ENCODE measurements around the gene SLC39A11.
"Not testable (repeated sequence)": the region's sequence is repeated elsewhere in the genome, so short reads cannot be mapped to it uniquely, and the experiment has no call there.

SLC39A11 gene

DNA sequence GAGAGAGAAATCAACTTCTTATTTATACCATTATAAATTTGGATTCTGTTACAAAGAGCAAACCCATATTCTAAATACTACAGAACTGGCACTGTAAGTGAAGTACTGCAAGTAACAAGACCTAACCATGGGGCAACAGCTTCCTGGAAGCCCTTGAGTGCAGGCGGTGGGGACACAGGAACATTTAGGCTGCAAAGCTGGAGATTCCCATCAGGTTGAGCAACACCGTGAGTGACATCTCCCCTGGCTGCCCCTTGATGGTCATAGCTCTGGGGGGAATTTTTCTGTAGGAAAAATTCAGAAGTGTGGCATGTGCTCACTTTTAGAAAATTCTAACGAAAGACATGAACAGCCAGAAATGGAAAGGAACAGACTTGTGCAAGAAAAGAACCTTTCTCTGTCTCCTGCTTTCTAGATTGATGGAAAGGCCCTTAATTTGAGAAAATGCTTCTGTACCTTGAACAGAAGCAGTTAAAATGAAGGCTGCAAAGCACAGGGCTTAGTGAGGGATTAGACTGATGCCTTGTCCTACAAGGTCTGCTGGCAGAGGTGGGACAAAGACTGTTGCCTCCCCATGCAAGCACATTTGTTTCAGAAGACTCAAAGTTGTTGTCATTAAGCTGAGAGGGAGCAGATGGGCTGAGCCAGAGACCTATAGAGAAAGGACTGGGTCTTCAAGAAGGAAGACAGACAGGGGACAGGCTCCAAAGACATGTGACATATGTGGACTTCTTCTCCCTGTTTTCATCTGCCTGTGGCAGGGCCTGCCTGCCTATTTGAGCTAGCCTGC is 380.8 kb downstream of the SLC39A11 start:
- no peaks in the 10 kb centered on the region for H3K36me3 ChIP-seq (ENCODE audit: control insufficient read depth, insufficient read depth, low read length)
- no peaks in the 10 kb centered on the region for H3K9me3 ChIP-seq (ENCODE audit: control insufficient read depth, insufficient read depth, low read length)
- H3K4me1 ChIP-seq (ENCODE audit: control insufficient read depth, insufficient read depth, low read length): no peaks in the 10 kb centered on the region
- no peak overlapping the region for H3K27ac ChIP-seq (ENCODE audit: low read depth, low read length)
- H3K9ac ChIP-seq (ENCODE audit: low read depth, low read length): no peak overlapping the region
- H3K4me3 ChIP-seq (ENCODE audit: low read depth, low read length): no peak overlapping the region
- no peaks in the 10 kb centered on the region for H3K27me3 ChIP-seq (ENCODE audit: control insufficient read depth, insufficient read depth, low read length)

DNA sequence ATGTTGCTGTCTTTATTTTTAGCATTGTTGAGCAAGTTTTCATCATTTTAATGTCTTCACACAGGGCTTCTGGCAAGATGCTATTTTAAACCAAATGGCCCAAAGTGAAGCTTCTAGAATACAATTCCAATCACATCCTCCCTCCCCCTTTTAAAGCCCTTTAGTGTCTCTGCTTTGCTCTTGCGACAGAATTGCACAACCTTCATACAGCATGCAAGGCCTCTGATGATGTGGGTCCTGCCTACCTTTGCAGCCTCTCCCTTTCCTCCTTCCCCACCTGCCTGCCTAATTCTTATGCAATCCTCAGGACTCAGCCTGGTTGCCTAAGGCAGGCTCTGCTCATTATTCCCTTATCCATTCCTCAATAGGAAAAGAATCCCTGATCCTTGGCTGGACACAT is 381.7 kb downstream of the SLC39A11 start:
- Histone ChIP-seq H3K9me3 (ENCODE audit: control insufficient read depth, insufficient read depth, low read length) (no peaks in the 10 kb centered on the region), H3K27ac (ENCODE audit: low read depth, low read length) (no peak overlapping the region), H3K9ac (ENCODE audit: low read depth, low read length) (no peak overlapping the region), H3K4me3 (ENCODE audit: low read depth, low read length) (no peak overlapping the region), H3K27me3 (ENCODE audit: control insufficient read depth, insufficient read depth, low read length) (no peaks in the 10 kb centered on the region), H3K36me3 (ENCODE audit: control insufficient read depth, insufficient read depth, low read length) (no peaks in the 10 kb centered on the region), H3K4me1 (ENCODE audit: control insufficient read depth, insufficient read depth, low read length) (no peaks in the 10 kb centered on the region)

GRCh38 chr17:72710202-72710601 is 382.3 kb downstream of the SLC39A11 start:
- no peaks in the 10 kb centered on the region for H3K27me3 ChIP-seq (ENCODE audit: control insufficient read depth, insufficient read depth, low read length)
- H3K4me1 ChIP-seq (ENCODE audit: control insufficient read depth, insufficient read depth, low read length): no peaks in the 10 kb centered on the region
- H3K27ac ChIP-seq (ENCODE audit: low read depth, low read length): no peak overlapping the region
- no peaks in the 10 kb centered on the region for H3K9me3 ChIP-seq (ENCODE audit: control insufficient read depth, insufficient read depth, low read length)
- no peaks in the 10 kb centered on the region for H3K36me3 ChIP-seq (ENCODE audit: control insufficient read depth, insufficient read depth, low read length)
- H3K4me3 ChIP-seq (ENCODE audit: low read depth, low read length): no peak overlapping the region
- no peak overlapping the region for H3K9ac ChIP-seq (ENCODE audit: low read depth, low read length)

DNA sequence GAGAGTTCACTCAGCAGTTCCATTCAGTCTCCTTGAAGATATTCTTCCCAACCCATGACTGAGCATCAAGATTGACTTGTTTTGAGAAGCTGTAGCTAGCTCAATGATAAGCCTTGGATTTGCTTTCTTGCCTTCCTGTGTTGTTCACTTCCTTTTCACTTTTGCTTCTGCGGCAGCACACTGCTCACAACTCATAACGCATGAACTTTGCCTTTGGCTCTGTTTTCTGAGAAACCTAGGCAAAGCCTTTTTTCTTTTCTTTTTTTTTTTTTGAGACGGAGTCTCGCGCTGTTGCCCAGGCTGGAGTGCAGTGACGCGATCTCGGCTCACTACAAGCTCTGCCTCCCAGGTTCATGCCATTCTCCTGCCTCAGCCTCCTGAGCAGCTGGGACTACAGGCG is 383.8 kb downstream of the SLC39A11 start:
- H3K27ac ChIP-seq (ENCODE audit: low read depth, low read length): not testable (repeated sequence)

GRCh38 chr17:72707881-72708280 is 384.6 kb downstream of the SLC39A11 start:
- no peaks in the 10 kb centered on the region for H3K36me3 ChIP-seq (ENCODE audit: control insufficient read depth, insufficient read depth, low read length)
- no peak overlapping the region for H3K9ac ChIP-seq (ENCODE audit: low read depth, low read length)
- no peaks in the 10 kb centered on the region for H3K27me3 ChIP-seq (ENCODE audit: control insufficient read depth, insufficient read depth, low read length)
- no peaks in the 10 kb centered on the region for H3K4me1 ChIP-seq (ENCODE audit: control insufficient read depth, insufficient read depth, low read length)
- no peak overlapping the region for H3K4me3 ChIP-seq (ENCODE audit: low read depth, low read length)
- no peaks in the 10 kb centered on the region for H3K9me3 ChIP-seq (ENCODE audit: control insufficient read depth, insufficient read depth, low read length)
- H3K27ac ChIP-seq (ENCODE audit: low read depth, low read length): no peak overlapping the region

More for the DNA sequence above, 383.8 kb downstream of the SLC39A11 start:
- H3K9me3 ChIP-seq (ENCODE audit: control insufficient read depth, insufficient read depth, low read length); H3K4me3 ChIP-seq (ENCODE audit: low read depth, low read length); H3K36me3 ChIP-seq (ENCODE audit: control insufficient read depth, insufficient read depth, low read length); H3K9ac ChIP-seq (ENCODE audit: low read depth, low read length); H3K4me1 ChIP-seq (ENCODE audit: control insufficient read depth, insufficient read depth, low read length); H3K27me3 ChIP-seq (ENCODE audit: control insufficient read depth, insufficient read depth, low read length): not testable (repeated sequence)

- Histone ChIP-seq H3K36me3 (ENCODE audit: control insufficient read depth, insufficient read depth, low read length) (no peaks in the 10 kb centered on the region), H3K27ac (ENCODE audit: low read depth, low read length) (no peak overlapping the region), H3K9ac (ENCODE audit: low read depth, low read length) (no peak overlapping the region), H3K9me3 (ENCODE audit: control insufficient read depth, insufficient read depth, low read length) (no peaks in the 10 kb centered on the region), H3K4me3 (ENCODE audit: low read depth, low read length) (no peak overlapping the region), H3K4me1 (ENCODE audit: control insufficient read depth, insufficient read depth, low read length) (no peaks in the 10 kb centered on the region), H3K27me3 (ENCODE audit: control insufficient read depth, insufficient read depth, low read length) (no peaks in the 10 kb centered on the region)
These were observed 386.0 kb downstream of the SLC39A11 start for GRCh38 chr17:72706396-72706981.

GRCh38 chr17:72705905-72706395 is 386.5 kb downstream of the SLC39A11 start:
- Histone ChIP-seq H3K27me3 (ENCODE audit: control insufficient read depth, insufficient read depth, low read length) (no peaks in the 10 kb centered on the region), H3K4me3 (ENCODE audit: low read depth, low read length) (no peak overlapping the region), H3K27ac (ENCODE audit: low read depth, low read length) (no peak overlapping the region), H3K9me3 (ENCODE audit: control insufficient read depth, insufficient read depth, low read length) (no peaks in the 10 kb centered on the region), H3K36me3 (ENCODE audit: control insufficient read depth, insufficient read depth, low read length) (no peaks in the 10 kb centered on the region), H3K9ac (ENCODE audit: low read depth, low read length) (no peak overlapping the region), H3K4me1 (ENCODE audit: control insufficient read depth, insufficient read depth, low read length) (no peaks in the 10 kb centered on the region)

- H3K9me3 ChIP-seq (ENCODE audit: control insufficient read depth, insufficient read depth, low read length): no peaks in the 10 kb centered on the region
- no peaks in the 10 kb centered on the region for H3K36me3 ChIP-seq (ENCODE audit: control insufficient read depth, insufficient read depth, low read length)
- H3K9ac ChIP-seq (ENCODE audit: low read depth, low read length): no peak overlapping the region
- H3K4me1 ChIP-seq (ENCODE audit: control insufficient read depth, insufficient read depth, low read length): no peaks in the 10 kb centered on the region
- H3K27me3 ChIP-seq (ENCODE audit: control insufficient read depth, insufficient read depth, low read length): no peaks in the 10 kb centered on the region
- no peak overlapping the region for H3K27ac ChIP-seq (ENCODE audit: low read depth, low read length)
- H3K4me3 ChIP-seq (ENCODE audit: low read depth, low read length): no peak overlapping the region
These were observed 389.5 kb downstream of the SLC39A11 start for GRCh38 chr17:72702998-72703397.

- no peak overlapping the region for H3K4me3 ChIP-seq (ENCODE audit: low read depth, low read length)
- no peaks in the 10 kb centered on the region for H3K4me1 ChIP-seq (ENCODE audit: control insufficient read depth, insufficient read depth, low read length)
- H3K9ac ChIP-seq (ENCODE audit: low read depth, low read length): no peak overlapping the region
- no peaks in the 10 kb centered on the region for H3K27me3 ChIP-seq (ENCODE audit: control insufficient read depth, insufficient read depth, low read length)
- H3K36me3 ChIP-seq (ENCODE audit: control insufficient read depth, insufficient read depth, low read length): no peaks in the 10 kb centered on the region
- H3K27ac ChIP-seq (ENCODE audit: low read depth, low read length): no peak overlapping the region
- H3K9me3 ChIP-seq (ENCODE audit: control insufficient read depth, insufficient read depth, low read length): no peaks in the 10 kb centered on the region
These were observed 390.3 kb downstream of the SLC39A11 start for GRCh38 chr17:72702136-72702735.

DNA sequence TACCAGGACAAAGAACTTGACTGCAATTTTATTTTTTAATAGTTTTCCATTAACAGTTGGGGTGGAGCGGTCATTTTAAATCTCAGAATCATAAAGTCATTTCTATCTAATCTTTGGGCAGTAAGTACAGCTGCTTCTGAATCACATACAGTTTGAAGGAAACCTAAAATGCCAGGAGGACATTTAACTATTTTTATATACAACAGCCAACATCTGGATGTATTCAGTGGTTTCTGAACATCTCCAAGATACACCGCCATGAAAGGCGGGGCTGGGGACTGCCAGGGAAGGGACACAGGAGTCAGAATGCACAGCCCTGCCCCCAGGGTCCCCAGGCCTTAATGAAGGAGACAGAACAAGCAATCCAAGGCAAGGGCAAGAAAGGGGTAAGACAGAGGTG is 392.3 kb downstream of the SLC39A11 start:
- H3K4me3 ChIP-seq (ENCODE audit: low read depth, low read length): no peak overlapping the region
- no peaks in the 10 kb centered on the region for H3K27me3 ChIP-seq (ENCODE audit: control insufficient read depth, insufficient read depth, low read length)
- H3K9me3 ChIP-seq (ENCODE audit: control insufficient read depth, insufficient read depth, low read length): no peaks in the 10 kb centered on the region
- H3K36me3 ChIP-seq (ENCODE audit: control insufficient read depth, insufficient read depth, low read length): no peaks in the 10 kb centered on the region
- H3K4me1 ChIP-seq (ENCODE audit: control insufficient read depth, insufficient read depth, low read length): no peaks in the 10 kb centered on the region
- H3K9ac ChIP-seq (ENCODE audit: low read depth, low read length): no peak overlapping the region
- H3K27ac ChIP-seq (ENCODE audit: low read depth, low read length): no peak overlapping the region

GRCh38 chr17:72699545-72699944 is 392.9 kb downstream of the SLC39A11 start:
- Histone ChIP-seq H3K4me1 (ENCODE audit: control insufficient read depth, insufficient read depth, low read length) (no peaks in the 10 kb centered on the region), H3K27me3 (ENCODE audit: control insufficient read depth, insufficient read depth, low read length) (no peaks in the 10 kb centered on the region), H3K27ac (ENCODE audit: low read depth, low read length) (no peak overlapping the region), H3K36me3 (ENCODE audit: control insufficient read depth, insufficient read depth, low read length) (no peaks in the 10 kb centered on the region), H3K9me3 (ENCODE audit: control insufficient read depth, insufficient read depth, low read length) (no peaks in the 10 kb centered on the region), H3K4me3 (ENCODE audit: low read depth, low read length) (no peak overlapping the region), H3K9ac (ENCODE audit: low read depth, low read length) (no peak overlapping the region)

Data from HUES48 (cell line).